Skeletal muscle tissue (tissue), 4 donors: ENCODE measurements around the gene HLTF. TPM values are rescaled to one million over a fixed set of nuclear protein-coding genes. Genes with fewer than 3 reads are reported as not detected.
A peak's percentile ranks its signal among the peaks of the same experiment; 100 is the strongest.

Source experiments
- H3K27ac ChIP-seq: one replicate; pipeline ENCODE4 v1.7.0; 2013; ENCODE audit warnings: mild to moderate bottlenecking, low read depth, low read length, inconsistent platforms
- H3K27me3 ChIP-seq, 3 donors: one replicate each; pipeline ENCODE4 v1.7.0; 2013; ENCODE audit warnings: low read length in 3 of 3; ENCODE audit not compliant: control insufficient read depth in 3 of 3, insufficient read depth in 3 of 3
- H3K36me3 ChIP-seq, 3 donors: one replicate each; pipeline ENCODE4 v1.7.0; 2013; ENCODE audit warnings: low read length in 3 of 3; ENCODE audit not compliant: control insufficient read depth in 3 of 3, insufficient read depth in 3 of 3
- H3K4me1 ChIP-seq, 3 donors: one replicate each; pipeline ENCODE4 v1.7.0; 2013; ENCODE audit warnings: low read length in 3 of 3, mild to moderate bottlenecking in 3 of 3; ENCODE audit not compliant: control insufficient read depth in 3 of 3, insufficient read depth in 3 of 3
- H3K4me3 ChIP-seq, 3 donors: one replicate each; pipeline ENCODE4 v1.7.0; 2013; ENCODE audit warnings: low read length in 3 of 3
- H3K9ac ChIP-seq, 3 donors: one replicate each; pipeline ENCODE4 v1.7.0; 2013; ENCODE audit warnings: low read length in 3 of 3, mild to moderate bottlenecking in 3 of 3, moderate library complexity in 2 of 3, low read depth in 1 of 3
- H3K9me3 ChIP-seq, 3 donors: one replicate each; pipeline ENCODE4 v1.7.0; 2013; ENCODE audit warnings: low read length in 3 of 3; ENCODE audit not compliant: control insufficient read depth in 3 of 3
- total RNA-seq: library from RNA; depleted of rRNA; stranded (reverse); fragments of >200 nt; gene quantifications from one replicate; pipeline ENCODE4 v1.2.3, GENCODE V29; 2014
- donor health status: Osteomylitis.

Gene HLTF
- total RNA-seq, 1 donor from 2014 or later = 26.6 TPM

DNA sequence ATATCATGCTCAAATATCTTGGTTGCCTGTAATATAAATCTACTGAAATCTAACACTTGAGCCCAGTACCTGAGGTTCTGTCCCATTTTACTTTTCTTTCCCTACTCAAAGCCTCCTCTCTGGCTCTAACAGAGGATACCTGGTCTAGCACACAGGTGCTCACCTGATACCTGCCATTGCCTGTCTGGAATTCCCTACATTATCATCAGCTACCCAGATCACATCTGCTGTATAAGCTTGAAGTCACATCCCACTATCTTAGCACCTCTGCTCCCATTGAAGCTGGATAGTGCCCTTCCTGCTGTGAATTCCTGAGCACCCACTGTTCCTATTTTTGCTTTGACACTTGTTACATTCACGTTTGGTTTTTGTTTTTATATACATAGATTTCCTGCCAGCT lies 64.5 kb downstream of the HLTF start:
- Histone ChIP-seq H3K9me3 (no peaks in the 10 kb centered on the region), H3K27ac (peak overlapping the region; percentile 0), H3K9ac (peak overlapping the region in 1 of 3 donors; percentile 4), H3K36me3 (peaks cover 18 to 48% (median 34%) of the 10 kb centered on the region in 3 donors), H3K27me3 (no peaks in the 10 kb centered on the region), H3K4me1 (peaks cover 36 to 54% (median 44%) of the 10 kb centered on the region in 3 donors), H3K4me3 (no peak overlapping the region)

DNA sequence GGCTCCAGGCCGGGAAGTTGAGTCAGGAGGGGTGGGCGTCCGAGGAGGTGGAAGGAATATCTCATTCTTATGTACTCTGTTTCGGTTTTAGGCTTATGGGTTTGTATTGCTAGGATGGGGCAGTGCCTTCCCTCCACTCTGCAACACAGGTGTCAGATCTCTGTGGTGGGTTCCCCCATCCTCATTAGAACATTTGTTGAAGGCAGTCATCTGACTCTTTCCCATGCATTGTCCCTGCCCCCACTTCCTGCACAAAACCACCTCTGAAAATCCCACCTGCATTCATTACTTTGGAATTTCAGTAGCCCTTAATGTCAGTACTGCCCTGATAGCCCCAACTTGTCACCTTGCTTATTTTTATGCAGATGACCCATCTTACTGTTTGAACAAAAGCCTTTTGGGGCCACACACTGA lies 65.5 kb downstream of the HLTF start:
- H3K27me3 ChIP-seq = no peaks in the 10 kb centered on the region
- H3K9ac ChIP-seq = peak overlapping the region in 1 of 3 donors; percentile 20
- H3K4me1 ChIP-seq = peaks cover 43 to 62% (median 51%) of the 10 kb centered on the region in 3 donors
- H3K4me3 ChIP-seq = no peak overlapping the region
- H3K36me3 ChIP-seq = peaks cover 16 to 41% (median 32%) of the 10 kb centered on the region in 3 donors
- no peaks in the 10 kb centered on the region for H3K9me3 ChIP-seq
- H3K27ac ChIP-seq = peak overlapping the region; percentile 97

DNA sequence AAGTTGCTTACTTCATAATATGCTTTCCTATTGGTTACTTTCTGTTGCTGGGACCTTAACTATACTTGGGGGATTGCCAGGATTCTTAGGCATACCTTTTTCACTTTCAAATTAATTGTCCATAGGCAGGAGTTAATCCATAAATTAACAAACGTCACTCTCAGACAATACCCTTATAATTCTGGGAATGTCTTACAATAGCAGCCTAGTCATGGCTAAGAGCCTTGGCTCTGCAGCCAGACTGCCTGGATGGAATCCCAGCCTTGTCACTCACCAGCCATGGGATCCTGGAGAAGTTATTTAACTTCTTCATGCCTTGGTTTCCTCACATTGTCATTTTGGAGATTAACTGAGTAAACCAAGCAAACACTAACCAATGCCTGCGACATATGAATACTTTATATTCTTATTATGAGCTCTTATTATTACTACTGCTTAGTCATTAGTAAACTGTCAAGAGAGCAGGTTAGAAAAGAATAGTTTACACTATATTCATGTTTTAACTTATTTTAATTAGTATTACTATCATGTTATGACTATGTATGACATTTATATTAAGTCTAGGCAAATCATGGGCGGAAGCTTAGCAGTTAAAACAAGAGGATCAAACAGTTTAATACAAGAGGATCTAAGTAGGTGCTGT lies 66.0 kb downstream of the HLTF start:
- H3K9me3 ChIP-seq = no peaks in the 10 kb centered on the region
- peak overlapping the region in 1 of 3 donors; percentile 20 for H3K9ac ChIP-seq
- H3K36me3 ChIP-seq = peaks cover 15 to 40% (median 26%) of the 10 kb centered on the region in 3 donors
- H3K4me3 ChIP-seq = no peak overlapping the region
- H3K4me1 ChIP-seq = peaks cover 48 to 67% (median 56%) of the 10 kb centered on the region in 3 donors
- H3K27ac ChIP-seq = peak overlapping the region; percentile 97
- H3K27me3 ChIP-seq = no peaks in the 10 kb centered on the region

DNA sequence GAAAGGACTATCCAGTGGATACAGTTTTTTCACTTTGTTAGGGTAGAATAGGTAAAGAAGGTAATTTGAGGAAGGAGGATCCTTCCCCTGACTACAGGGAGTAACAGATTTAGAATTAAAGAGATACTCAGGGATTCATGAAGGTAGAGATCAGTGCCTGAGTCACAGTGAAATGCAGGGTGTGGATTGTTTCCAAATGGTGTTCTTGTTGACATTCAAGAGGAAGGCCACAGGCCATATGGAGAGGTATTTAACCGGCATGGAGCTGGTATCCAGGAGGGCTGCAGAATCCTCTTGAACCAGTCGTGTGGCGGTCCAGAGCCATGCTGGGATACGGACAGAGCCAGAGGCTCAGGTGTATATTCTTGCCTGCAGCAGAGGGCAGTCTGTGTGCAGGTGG lies 66.8 kb downstream of the HLTF start:
- Histone ChIP-seq H3K36me3 (peaks cover 10 to 35% (median 20%) of the 10 kb centered on the region in 3 donors), H3K9ac (peak overlapping the region in 2 of 3 donors; percentile 18 to 47), H3K9me3 (no peaks in the 10 kb centered on the region), H3K4me3 (peak overlapping the region in 1 of 3 donors; percentile 14), H3K27me3 (no peaks in the 10 kb centered on the region), H3K4me1 (peaks cover 48 to 72% (median 62%) of the 10 kb centered on the region in 3 donors), H3K27ac (peak overlapping the region; percentile 97)

DNA sequence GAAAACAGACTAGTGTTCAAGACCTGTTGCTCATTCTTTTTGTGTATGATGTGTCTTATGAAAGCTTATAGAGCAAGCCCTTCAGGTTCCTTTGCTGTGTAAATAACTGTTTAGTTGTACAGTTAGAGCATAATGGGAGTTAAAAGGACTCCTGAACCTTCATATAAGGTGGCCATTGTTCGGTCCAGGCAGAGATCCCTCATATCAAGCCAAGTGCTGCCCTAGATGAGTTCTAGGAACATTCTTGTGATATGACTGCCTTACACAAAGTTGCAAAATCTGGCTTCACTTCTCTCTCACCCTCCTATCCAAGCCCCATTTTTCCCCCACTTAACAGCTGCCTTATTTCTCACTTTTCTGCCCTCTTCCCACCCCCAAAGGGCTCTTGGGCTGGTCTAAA lies 68.1 kb downstream of the HLTF start:
- H3K4me1 ChIP-seq = peaks cover 44 to 74% (median 69%) of the 10 kb centered on the region in 3 donors
- peaks cover 5 to 30% (median 15%) of the 10 kb centered on the region in 3 donors for H3K36me3 ChIP-seq
- H3K9ac ChIP-seq = peak overlapping the region in 1 of 3 donors; percentile 18
- no peaks in the 10 kb centered on the region for H3K9me3 ChIP-seq
- no peaks in the 10 kb centered on the region for H3K27me3 ChIP-seq
- no peak overlapping the region for H3K4me3 ChIP-seq
- H3K27ac ChIP-seq = peak overlapping the region; percentile 97

DNA sequence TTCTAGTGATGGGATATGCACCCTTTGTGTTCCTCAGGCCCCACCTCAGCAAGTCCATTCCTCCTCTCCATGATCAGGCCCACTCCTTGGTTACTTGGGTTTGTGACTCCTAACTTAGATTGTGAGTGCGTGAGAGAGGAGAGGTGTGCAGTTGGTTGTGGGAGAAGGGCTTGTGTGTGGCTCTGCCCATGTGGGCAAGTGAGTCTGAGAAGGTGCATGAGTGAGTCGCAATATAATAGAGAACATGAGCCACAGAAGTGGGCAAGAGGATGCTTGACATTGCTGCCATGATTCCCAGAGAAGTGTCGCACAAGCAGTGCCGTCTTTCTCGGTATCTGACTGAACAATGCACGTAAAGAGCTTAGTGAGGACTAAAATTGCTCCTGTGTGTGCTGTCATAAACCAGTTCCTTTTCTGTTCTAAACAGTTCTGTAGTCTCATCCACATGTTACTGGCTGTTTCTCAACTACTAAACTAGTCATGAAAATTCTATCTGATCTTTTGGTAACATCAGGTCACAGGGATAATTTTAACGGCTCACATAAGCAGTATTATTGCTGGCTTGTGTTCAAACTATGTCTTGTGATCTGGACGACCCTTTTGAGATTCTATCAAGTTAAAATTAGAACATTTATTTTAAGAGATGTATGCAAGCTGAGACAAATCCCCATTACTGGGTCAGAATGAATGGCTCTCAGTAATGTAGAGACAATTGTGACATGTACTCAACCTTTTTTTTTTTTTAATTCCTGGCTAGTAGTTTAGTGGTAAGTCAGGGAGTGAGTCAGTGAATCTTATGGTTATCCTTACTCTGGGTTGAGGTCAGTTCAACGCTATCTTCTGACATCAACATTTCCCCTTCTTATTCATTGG lies 69.4 kb downstream of the HLTF start:
- Histone ChIP-seq H3K27ac (peak overlapping the region; percentile 97), H3K4me1 (peaks cover 41 to 68% (median 65%) of the 10 kb centered on the region in 3 donors), H3K27me3 (no peaks in the 10 kb centered on the region), H3K9ac (peak overlapping the region; percentile 24 to 73 (median 72)), H3K4me3 (peak overlapping the region in 2 of 3 donors; percentile 24 to 64), H3K9me3 (no peaks in the 10 kb centered on the region), H3K36me3 (peaks cover 7 to 25% (median 19%) of the 10 kb centered on the region in 3 donors)

DNA sequence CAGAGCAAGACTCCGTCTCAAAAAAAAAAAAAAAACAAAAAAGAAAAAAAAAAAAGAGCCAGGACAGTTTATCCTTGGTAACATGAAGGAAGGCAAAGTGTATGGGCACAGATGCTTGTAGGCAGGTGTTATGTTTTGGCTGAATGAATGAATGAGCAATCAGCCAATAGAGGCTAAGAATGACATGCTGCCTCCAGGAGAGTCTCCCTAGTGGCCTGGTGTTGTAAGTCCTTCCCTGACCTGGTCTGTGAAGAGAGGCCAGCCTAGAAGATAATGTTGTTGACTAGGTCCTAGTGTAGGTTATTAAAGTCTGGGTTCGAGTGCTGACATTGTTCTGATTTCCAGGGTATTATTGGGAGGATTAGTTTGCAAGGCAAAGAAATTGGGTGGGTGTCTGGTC lies 70.1 kb downstream of the HLTF start:
- Histone ChIP-seq H3K4me3 (peak overlapping the region in 2 of 3 donors; percentile 24 to 64), H3K4me1 (peaks cover 43 to 72% (median 66%) of the 10 kb centered on the region in 3 donors), H3K27ac (peak overlapping the region; percentile 97), H3K36me3 (peaks cover 7 to 23% (median 23%) of the 10 kb centered on the region in 3 donors), H3K27me3 (no peaks in the 10 kb centered on the region), H3K9me3 (no peaks in the 10 kb centered on the region), H3K9ac (peak overlapping the region in 2 of 3 donors; percentile 72 to 73)

DNA sequence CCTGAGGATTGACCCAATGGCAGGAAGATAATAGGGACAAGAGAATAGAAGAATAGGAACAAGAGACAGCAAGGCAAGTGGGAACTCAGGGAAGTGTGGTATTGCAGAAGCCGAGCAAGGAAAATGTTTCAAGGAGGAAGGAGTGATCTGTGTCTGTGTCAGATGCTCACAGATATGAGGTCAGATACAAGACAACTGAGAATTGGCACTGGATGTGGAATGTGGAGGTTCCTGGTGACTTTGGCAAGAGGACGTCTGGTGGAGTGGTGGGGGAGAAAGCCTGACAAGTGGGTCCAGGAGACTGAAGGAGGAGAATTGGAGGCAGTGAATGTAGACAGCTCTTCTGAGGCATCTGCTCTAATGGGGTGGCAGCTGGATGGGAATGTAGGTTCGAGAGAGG lies 70.9 kb downstream of the HLTF start:
- peak overlapping the region in 1 of 3 donors; percentile 6 for H3K9ac ChIP-seq

DNA sequence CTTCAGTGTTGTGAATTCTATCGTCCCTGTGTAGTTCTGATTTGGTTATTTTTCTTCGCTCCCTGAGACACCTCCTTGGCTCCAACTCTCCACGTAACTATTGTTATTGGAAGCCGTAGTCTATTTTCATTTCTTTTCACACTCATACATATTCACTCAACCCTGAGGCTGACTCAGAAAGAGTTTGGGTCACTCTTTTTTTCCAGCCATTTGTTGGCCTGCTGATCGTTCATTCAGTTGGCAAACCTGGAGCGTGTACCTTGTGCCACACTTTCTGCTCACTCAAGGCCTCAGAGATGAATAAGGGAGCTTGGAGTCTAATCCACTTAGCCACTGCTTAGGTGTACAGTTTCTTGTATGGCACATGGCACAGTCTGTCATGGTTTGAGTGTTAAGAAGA lies 72.6 kb downstream of the HLTF start:
- no peak overlapping the region for H3K4me3 ChIP-seq
- no peak overlapping the region for H3K9ac ChIP-seq
- H3K27ac ChIP-seq = peak overlapping the region; percentile 97
- H3K4me1 ChIP-seq = peaks cover 39 to 71% (median 68%) of the 10 kb centered on the region in 3 donors
- no peaks in the 10 kb centered on the region for H3K27me3 ChIP-seq
- H3K9me3 ChIP-seq = no peaks in the 10 kb centered on the region
- H3K36me3 ChIP-seq = peaks cover 16 to 40% (median 34%) of the 10 kb centered on the region in 3 donors

More for the DNA sequence above, 70.9 kb downstream of the HLTF start:
- Histone ChIP-seq H3K9me3 (no peaks in the 10 kb centered on the region), H3K27ac (peak overlapping the region; percentile 97), H3K27me3 (no peaks in the 10 kb centered on the region), H3K4me1 (peaks cover 47 to 73% (median 69%) of the 10 kb centered on the region in 3 donors), H3K36me3 (peaks cover 7 to 31% (median 25%) of the 10 kb centered on the region in 3 donors), H3K4me3 (no peak overlapping the region)
